Uterus (tissue), 4 donors: ENCODE data around the gene XPO5. TPM values are rescaled to one million over a fixed set of nuclear protein-coding genes. Genes with fewer than 3 reads are reported as not detected.
"Not testable (repeated sequence)": the region's sequence is repeated elsewhere in the genome, so short reads cannot be mapped to it uniquely, and the experiment has no call there.

Experiments
- DNase-seq, 2 donors: peaks; one replicate each; pipeline ENCODE4 v3.0.0-alpha.2; 2019 to 2020
- H3K27ac ChIP-seq, 2 donors: fragments of 200-600 bp; sonication (generic); 1 replicate in 1 of 2; 2 replicates in 1 of 2; pipeline ENCODE4 v1.5.1; 2016 to 2018
- H3K27me3 ChIP-seq, 2 donors: fragments of 200-600 bp; sonication (generic); one replicate each; pipeline ENCODE4 v1.5.1; 2018 to 2019; ENCODE audit warnings: control low read depth in 1 of 2
- H3K36me3 ChIP-seq, 2 donors: fragments of 200-600 bp; sonication (generic); one replicate each; pipeline ENCODE4 v1.5.1; 2019; ENCODE audit warnings: control low read depth in 1 of 2
- H3K4me1 ChIP-seq, 2 donors: fragments of 200-600 bp; sonication (generic); one replicate each; pipeline ENCODE4 v1.5.1; 2018 to 2019; ENCODE audit warnings: control low read depth in 1 of 2
- H3K4me3 ChIP-seq, 2 donors: fragments of 200-600 bp; sonication (generic); 1 replicate in 1 of 2; 2 replicates in 1 of 2; pipeline ENCODE4 v1.5.1; 2018 to 2019; ENCODE audit warnings: mild to moderate bottlenecking in 1 of 2
- H3K9me3 ChIP-seq, 2 donors: fragments of 200-600 bp; sonication (generic); one replicate each; pipeline ENCODE4 v1.5.1; 2019; ENCODE audit warnings: control low read depth in 1 of 2
- POLR2A ChIP-seq, 2 donors: fragments of 450-650 bp; IDR thresholded peaks; one replicate each; pipeline ENCODE4 v1.6.1; 2016; ENCODE audit warnings: antibody characterized with exemption in 2 of 2, mild to moderate bottlenecking in 1 of 2, moderate library complexity in 1 of 2
- intact Hi-C: fragments of 100-400 bp; cut with DNase I; formaldehyde crosslinking; loops from one replicate; pipeline ENCODE4 v1.15.1; 2023; ENCODE audit warnings: low total_unique reads
- total RNA-seq, 4 donors: library from RNA; depleted of rRNA in 3 of 4; stranded (reverse); fragments of >200 nt in 3 of 4; gene quantifications; one replicate each; pipeline versions ENCODE4 v1.1.0 to v1.2.4, GENCODE V29; 2014 to 2023
- TF ChIP-seq, protein P1 (sequence below), 4 experiments: fragments of 200-600 bp in 2 of 4; fragments of 450-650 bp in 2 of 4; sonication (generic) in 2 of 4; IDR thresholded peaks; one replicate each; pipeline ENCODE4 v1.5.1; 2016 to 2019; ENCODE audit warnings: antibody characterized with exemption in 4 of 4, mild to moderate bottlenecking in 2 of 4, moderate library complexity in 1 of 4
- donor health status: DM: yes; HTN: yes; CAD: no.

The XPO5 gene
- total RNA-seq, 4 donors from 2014 or later, result 29.2 to 62.9 (median 40.8) TPM

GRCh38 chr6:43606019-43606418 is 30.2 kb upstream of the XPO5 start:
- H3K9me3 ChIP-seq, result no peaks in the 10 kb centered on the region
- no peak for DNase-seq
- intact Hi-C loops, result no loop called here
- H3K4me3 ChIP-seq, result no peak overlapping the region
- H3K36me3 ChIP-seq, result no peaks in the 10 kb centered on the region
- no peaks in the 10 kb centered on the region for H3K4me1 ChIP-seq
- no peak for TF ChIP-seq POLR2A (IDR thresholded peaks at IDR 0.05)
- TF ChIP-seq, protein P1, sequence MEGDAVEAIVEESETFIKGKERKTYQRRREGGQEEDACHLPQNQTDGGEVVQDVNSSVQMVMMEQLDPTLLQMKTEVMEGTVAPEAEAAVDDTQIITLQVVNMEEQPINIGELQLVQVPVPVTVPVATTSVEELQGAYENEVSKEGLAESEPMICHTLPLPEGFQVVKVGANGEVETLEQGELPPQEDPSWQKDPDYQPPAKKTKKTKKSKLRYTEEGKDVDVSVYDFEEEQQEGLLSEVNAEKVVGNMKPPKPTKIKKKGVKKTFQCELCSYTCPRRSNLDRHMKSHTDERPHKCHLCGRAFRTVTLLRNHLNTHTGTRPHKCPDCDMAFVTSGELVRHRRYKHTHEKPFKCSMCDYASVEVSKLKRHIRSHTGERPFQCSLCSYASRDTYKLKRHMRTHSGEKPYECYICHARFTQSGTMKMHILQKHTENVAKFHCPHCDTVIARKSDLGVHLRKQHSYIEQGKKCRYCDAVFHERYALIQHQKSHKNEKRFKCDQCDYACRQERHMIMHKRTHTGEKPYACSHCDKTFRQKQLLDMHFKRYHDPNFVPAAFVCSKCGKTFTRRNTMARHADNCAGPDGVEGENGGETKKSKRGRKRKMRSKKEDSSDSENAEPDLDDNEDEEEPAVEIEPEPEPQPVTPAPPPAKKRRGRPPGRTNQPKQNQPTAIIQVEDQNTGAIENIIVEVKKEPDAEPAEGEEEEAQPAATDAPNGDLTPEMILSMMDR (IDR thresholded peaks at IDR 0.05), result no peak
- no peak overlapping the region for H3K27ac ChIP-seq
- no peaks in the 10 kb centered on the region for H3K27me3 ChIP-seq

DNA sequence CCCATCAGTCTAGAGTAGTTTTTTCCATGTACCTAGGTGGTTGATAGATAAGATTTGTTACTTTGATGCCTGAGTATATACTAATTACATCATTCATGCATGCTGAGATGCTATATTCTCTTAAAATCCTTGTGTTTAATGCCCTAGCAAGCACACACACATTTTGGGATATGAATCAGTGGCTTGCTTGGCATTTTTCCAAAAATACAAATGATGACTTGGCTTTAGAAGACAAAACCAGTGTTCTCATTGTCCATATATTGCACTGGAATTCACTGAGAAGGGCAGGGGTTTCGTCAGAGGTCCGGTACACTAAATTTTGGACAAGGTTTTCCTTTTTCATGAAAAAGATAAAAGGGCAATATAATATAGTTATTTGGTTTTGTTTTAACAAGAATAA is 28.3 kb upstream of the XPO5 start:
- intact Hi-C loops, result no loop called here
- Histone ChIP-seq H3K4me3 (no peak overlapping the region), H3K9me3 (no peaks in the 10 kb centered on the region), H3K27ac (no peak overlapping the region), H3K27me3 (no peaks in the 10 kb centered on the region), H3K4me1 (no peaks in the 10 kb centered on the region), H3K36me3 (no peaks in the 10 kb centered on the region)
- TF ChIP-seq POLR2A (IDR thresholded peaks at IDR 0.05), result no peak
- TF ChIP-seq, protein P1 (IDR thresholded peaks at IDR 0.05), result no peak
- no peak for DNase-seq

DNA sequence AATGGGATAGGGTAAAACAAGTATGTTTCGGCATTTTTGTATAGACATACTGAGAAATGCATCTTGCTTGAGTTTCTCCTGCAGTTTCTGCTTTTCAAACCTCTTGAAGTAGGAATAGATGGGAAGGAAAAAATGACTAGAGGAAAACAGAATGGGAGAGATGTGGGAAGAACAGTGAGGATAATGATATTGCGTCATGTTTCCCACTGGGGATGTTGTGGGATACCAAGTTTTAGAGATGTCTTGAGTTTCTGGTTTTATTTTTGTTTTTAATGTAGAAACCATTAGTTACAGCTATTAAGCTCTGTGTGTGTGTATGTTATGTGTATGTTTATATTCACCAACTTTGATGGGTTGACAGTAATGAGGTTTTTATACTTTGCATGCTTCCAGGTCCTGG is 24.8 kb upstream of the XPO5 start:
- Histone ChIP-seq H3K36me3 (no peaks in the 10 kb centered on the region), H3K4me1 (no peaks in the 10 kb centered on the region), H3K4me3 (no peak overlapping the region), H3K27me3 (no peaks in the 10 kb centered on the region), H3K9me3 (no peaks in the 10 kb centered on the region), H3K27ac (no peak overlapping the region)
- TF ChIP-seq POLR2A (IDR thresholded peaks at IDR 0.05), result no peak
- TF ChIP-seq, protein P1 (IDR thresholded peaks at IDR 0.05), result no peak
- DNase-seq, result no peak
- intact Hi-C loops, result no loop called here

DNA sequence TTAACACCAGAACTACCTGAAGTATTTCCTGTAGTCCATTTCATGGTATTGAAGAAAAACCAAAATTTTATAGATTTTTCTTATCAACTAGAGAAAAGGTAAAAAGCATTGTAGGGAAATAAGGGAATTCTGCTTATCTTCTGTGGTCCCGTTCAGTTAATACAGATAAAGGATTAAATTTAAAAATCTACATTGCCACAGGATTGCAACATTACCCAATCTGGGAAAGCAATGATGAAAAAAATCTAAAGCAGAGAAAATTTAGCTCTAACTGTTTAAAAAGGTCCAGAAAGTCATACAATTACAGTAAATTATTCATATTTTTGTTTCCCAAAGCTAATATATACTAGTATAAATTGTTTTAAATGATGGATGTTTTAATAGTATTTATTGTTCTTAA is 18.1 kb upstream of the XPO5 start:
- no peak overlapping the region for H3K27ac ChIP-seq
- intact Hi-C loops, result no loop called here
- no peaks in the 10 kb centered on the region for H3K4me1 ChIP-seq
- no peak for DNase-seq
- no peaks in the 10 kb centered on the region for H3K9me3 ChIP-seq
- H3K4me3 ChIP-seq, result no peak overlapping the region
- no peaks in the 10 kb centered on the region for H3K27me3 ChIP-seq
- TF ChIP-seq, protein P1 (IDR thresholded peaks at IDR 0.05), result no peak
- TF ChIP-seq POLR2A (IDR thresholded peaks at IDR 0.05), result no peak
- H3K36me3 ChIP-seq, result no peaks in the 10 kb centered on the region

DNA sequence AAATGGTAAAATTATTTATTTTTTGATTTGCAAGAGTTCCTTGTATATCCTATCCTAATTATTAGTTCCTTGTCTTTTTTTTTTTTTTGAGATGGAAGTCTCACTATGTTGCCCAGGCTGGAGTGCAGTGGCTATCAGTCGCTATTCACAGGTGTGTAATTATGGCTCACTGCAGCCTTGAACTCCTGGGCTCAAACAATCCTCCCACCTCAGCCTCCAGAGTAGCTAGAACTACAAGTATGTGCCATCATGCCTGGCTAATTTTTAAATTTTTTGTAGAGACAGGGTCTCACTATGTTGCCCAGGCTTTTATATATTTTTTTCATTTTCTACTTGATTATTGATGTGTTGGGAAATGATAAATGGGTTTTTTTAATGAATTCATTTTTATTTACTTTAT is 13.7 kb upstream of the XPO5 start:
- intact Hi-C loops, H3K9me3 ChIP-seq, DNase-seq, H3K27me3 ChIP-seq, H3K27ac ChIP-seq, H3K4me1 ChIP-seq, H3K4me3 ChIP-seq, H3K36me3 ChIP-seq: not testable (repeated sequence)

GRCh38 chr6:43588194-43588593 is 12.4 kb upstream of the XPO5 start:
- H3K27ac ChIP-seq, result no peak overlapping the region
- H3K4me3 ChIP-seq, result no peak overlapping the region
- no peak for DNase-seq
- H3K4me1 ChIP-seq, result no peaks in the 10 kb centered on the region
- H3K36me3 ChIP-seq, result no peaks in the 10 kb centered on the region
- no peak for TF ChIP-seq POLR2A (IDR thresholded peaks at IDR 0.05)
- TF ChIP-seq, protein P1 (IDR thresholded peaks at IDR 0.05), result no peak
- H3K27me3 ChIP-seq, result no peaks in the 10 kb centered on the region
- no peaks in the 10 kb centered on the region for H3K9me3 ChIP-seq
- intact Hi-C loops, result no loop called here
